OCI-LY1 (cell line): Measurements from ENCODE around the gene CHD9NB.

Experiments used
- CTCF ChIP-seq: fragments of 200-600 bp; sonication (generic), shearing (Covaris generic); IDR thresholded peaks from 2 replicates; pipeline ENCODE4 v1.5.1; 2017; ENCODE audit warnings: mild to moderate bottlenecking, antibody characterized with exemption, low read length, moderate library complexity, mixed read lengths
- EZH2 ChIP-seq: fragments of 200-600 bp; sonication (generic), shearing (Covaris generic); IDR thresholded peaks from 2 replicates; pipeline ENCODE4 v1.8.0; 2017; ENCODE audit warnings: borderline replicate concordance, mixed run types, mild to moderate bottlenecking, antibody characterized with exemption, low read length, moderate library complexity, mixed read lengths

GRCh38 chr16:53092284-53092683 is 39.6 kb upstream of the CHD9NB start:
- TF ChIP-seq CTCF (no peak), EZH2 (no peak)
